HEK293 (cell line): ENCODE results near the gene CEP295NL.
A peak's percentile ranks its signal among the peaks of the same experiment; 100 is the strongest.

ENCODE experiments used
- CTCF ChIA-PET: fragments of 350-600 bp; formaldehyde crosslinking; extraction: SDS; loops from one replicate; lab custom pipeline; 2021; ENCODE audit warnings: antibody characterized with exemption; lab: Yijun Ruan, JAX
- POLR2A ChIA-PET: fragments of 300-600 bp; formaldehyde crosslinking; extraction: SDS; loops from one replicate; lab custom pipeline; 2020; ENCODE audit warnings: antibody characterized with exemption, inconsistent platforms; lab: Yijun Ruan, JAX
- H3K27ac ChIP-seq: fragments of 200-500 bp; sonication (Bioruptor generic); 2 replicates; pipeline ENCODE4 v1.5.1; 2014; ENCODE audit warnings: low read depth, low read length, control low read depth, inconsistent platforms; ENCODE audit errors: extremely low read depth
- H3K36me3 ChIP-seq, 2 experiments: fragments of 200-500 bp in 1 of 2; sonication (Bioruptor generic) in 1 of 2; 1 replicate in 1 of 2; 2 replicates in 1 of 2; pipeline ENCODE4 v1.5.1; 2014 to 2017; ENCODE audit warnings: inconsistent platforms in 2 of 2, low read length in 2 of 2; ENCODE audit not compliant: control insufficient read depth in 2 of 2, insufficient read depth in 1 of 2
- H3K4me1 ChIP-seq: fragments of 200-500 bp; sonication (Bioruptor generic); 2 replicates; pipeline ENCODE4 v1.5.1; 2014; ENCODE audit warnings: mild to moderate bottlenecking, low read length, inconsistent platforms; ENCODE audit not compliant: control insufficient read depth, insufficient read depth
- H3K4me3 ChIP-seq: 2 replicates; pipeline ENCODE4 v1.5.1; 2011; ENCODE audit warnings: low read depth, mild to moderate bottlenecking, control low read depth, low read length, moderate library complexity
- H3K9me3 ChIP-seq: fragments of 200-500 bp; sonication (Bioruptor generic); 2 replicates; pipeline ENCODE4 v1.5.1; 2014; ENCODE audit warnings: low read depth, low read length, inconsistent platforms; ENCODE audit not compliant: control insufficient read depth, insufficient read depth
- GLI2 ChIP-seq: fragments of 450-650 bp; formaldehyde crosslinking; IDR thresholded peaks from 2 replicates; pipeline ENCODE4; 2017; ENCODE audit warnings: missing biosample characterization, missing genetic modification characterization, low read depth, borderline replicate concordance
- GLIS1 ChIP-seq: fragments of 450-650 bp; formaldehyde crosslinking; IDR thresholded peaks from 2 replicates; pipeline ENCODE4 v1.5.1; 2016; ENCODE audit warnings: missing biosample characterization, missing genetic modification characterization
- HOXD13 ChIP-seq: sonication (generic); formaldehyde crosslinking; IDR thresholded peaks from 2 replicates; pipeline ENCODE4 v1.8.0; 2022; ENCODE audit warnings: missing genetic modification reagents, borderline replicate concordance
- KLF9 ChIP-seq: fragments of 450-650 bp; formaldehyde crosslinking; IDR thresholded peaks from 2 replicates; pipeline ENCODE4 v1.5.1; 2016; ENCODE audit warnings: missing biosample characterization, missing genetic modification characterization, low read depth
- SCRT2 ChIP-seq: fragments of 450-650 bp; formaldehyde crosslinking; IDR thresholded peaks from 2 replicates; pipeline ENCODE4 v1.5.1; 2016; ENCODE audit warnings: missing biosample characterization, missing genetic modification characterization
- SP7 ChIP-seq: fragments of 450-650 bp; formaldehyde crosslinking; IDR thresholded peaks from 2 replicates; pipeline ENCODE4 v1.5.1; 2016; ENCODE audit warnings: missing biosample characterization, missing genetic modification characterization
- YY2 ChIP-seq: fragments of 450-650 bp; formaldehyde crosslinking; IDR thresholded peaks from 2 replicates; pipeline ENCODE4 v1.5.1; 2016; ENCODE audit warnings: missing biosample characterization, missing genetic modification characterization
- ZEB2 ChIP-seq: fragments of 450-650 bp; formaldehyde crosslinking; IDR thresholded peaks from 2 replicates; pipeline ENCODE4 v1.5.1; 2016; ENCODE audit warnings: missing biosample characterization, missing genetic modification characterization
- ZNF121 ChIP-seq: fragments of 450-650 bp; formaldehyde crosslinking; IDR thresholded peaks from 2 replicates; pipeline ENCODE4 v1.5.1; 2016; ENCODE audit warnings: missing biosample characterization, missing genetic modification characterization
- ZNF138 ChIP-seq: fragments of 450-650 bp; formaldehyde crosslinking; IDR thresholded peaks from 2 replicates; pipeline ENCODE4 v1.5.1; 2016; ENCODE audit warnings: missing biosample characterization, missing genetic modification characterization, borderline replicate concordance
- ZNF146 ChIP-seq: fragments of 450-650 bp; formaldehyde crosslinking; IDR thresholded peaks from 2 replicates; pipeline ENCODE4 v1.5.1; 2016; ENCODE audit warnings: missing biosample characterization, missing genetic modification characterization
- ZNF19 ChIP-seq: fragments of 450-650 bp; formaldehyde crosslinking; IDR thresholded peaks from 2 replicates; pipeline ENCODE4; 2016; ENCODE audit warnings: missing biosample characterization, missing genetic modification characterization, low read depth
- ZNF214 ChIP-seq: fragments of 450-650 bp; formaldehyde crosslinking; IDR thresholded peaks from 2 replicates; pipeline ENCODE4 v1.5.1; 2017; ENCODE audit warnings: missing biosample characterization, mild to moderate bottlenecking, missing genetic modification characterization, borderline replicate concordance
- ZNF223 ChIP-seq: fragments of 450-650 bp; formaldehyde crosslinking; IDR thresholded peaks from 2 replicates; pipeline ENCODE4 v1.5.1; 2016; ENCODE audit warnings: missing biosample characterization, missing genetic modification characterization
- ZNF23 ChIP-seq: fragments of 450-650 bp; formaldehyde crosslinking; IDR thresholded peaks from 2 replicates; pipeline ENCODE4 v1.5.1; 2016; ENCODE audit warnings: missing biosample characterization, missing genetic modification characterization, borderline replicate concordance
- ZNF341 ChIP-seq: fragments of 450-650 bp; formaldehyde crosslinking; IDR thresholded peaks from 2 replicates; pipeline ENCODE4; 2016; ENCODE audit warnings: low read depth, missing biosample characterization, missing genetic modification characterization
- ZNF391 ChIP-seq: fragments of 450-650 bp; formaldehyde crosslinking; IDR thresholded peaks from 2 replicates; pipeline ENCODE4 v1.5.1; 2016; ENCODE audit warnings: low read depth, missing biosample characterization, missing genetic modification characterization, borderline replicate concordance
- ZNF433 ChIP-seq: fragments of 450-650 bp; formaldehyde crosslinking; IDR thresholded peaks from 2 replicates; pipeline ENCODE4 v1.5.1; 2016; ENCODE audit warnings: missing biosample characterization, missing genetic modification characterization, low read depth
- ZNF473 ChIP-seq: fragments of 450-650 bp; formaldehyde crosslinking; IDR thresholded peaks from 2 replicates; pipeline ENCODE4 v1.5.1; 2017; ENCODE audit warnings: missing biosample characterization, missing genetic modification characterization
- ZNF521 ChIP-seq: fragments of 450-650 bp; formaldehyde crosslinking; IDR thresholded peaks from 2 replicates; pipeline ENCODE4 v1.5.1; 2017; ENCODE audit warnings: missing biosample characterization, mild to moderate bottlenecking, missing genetic modification characterization
- ZNF548 ChIP-seq: fragments of 450-650 bp; formaldehyde crosslinking; IDR thresholded peaks from 2 replicates; pipeline ENCODE4 v1.5.1; 2016; ENCODE audit warnings: missing biosample characterization, missing genetic modification characterization
- ZNF558 ChIP-seq: fragments of 450-650 bp; formaldehyde crosslinking; IDR thresholded peaks from 2 replicates; pipeline ENCODE4 v1.5.1; 2016; ENCODE audit warnings: missing biosample characterization, missing genetic modification characterization
- ZNF692 ChIP-seq: fragments of 450-650 bp; formaldehyde crosslinking; IDR thresholded peaks from 2 replicates; pipeline ENCODE4 v1.5.1; 2016; ENCODE audit warnings: missing biosample characterization, missing genetic modification characterization
- ZNF776 ChIP-seq: fragments of 450-650 bp; formaldehyde crosslinking; IDR thresholded peaks from 2 replicates; pipeline ENCODE4 v1.5.0; 2017; ENCODE audit warnings: missing biosample characterization, missing genetic modification characterization, borderline replicate concordance
- ZSCAN16 ChIP-seq: fragments of 450-650 bp; formaldehyde crosslinking; IDR thresholded peaks from 2 replicates; pipeline ENCODE4 v1.5.1; 2016; ENCODE audit warnings: missing biosample characterization, missing genetic modification characterization
- ZXDB ChIP-seq: fragments of 450-650 bp; formaldehyde crosslinking; IDR thresholded peaks from 2 replicates; pipeline ENCODE4 v1.5.1; 2016; ENCODE audit warnings: missing biosample characterization, missing genetic modification characterization
- TF ChIP-seq, protein P1 (sequence below): fragments of 450-650 bp; formaldehyde crosslinking; IDR thresholded peaks from 2 replicates; pipeline ENCODE4 v1.5.1; 2016; ENCODE audit warnings: missing biosample characterization, missing genetic modification characterization
- TF ChIP-seq, protein P2 (sequence below): fragments of 450-650 bp; formaldehyde crosslinking; IDR thresholded peaks from 2 replicates; pipeline ENCODE4 v1.5.1; 2016; ENCODE audit warnings: missing biosample characterization, missing genetic modification characterization

The CEP295NL gene

GRCh38 chr17:78944956-78945355 is 42.0 kb upstream of the CEP295NL start:
- Histone ChIP-seq H3K36me3 (no peaks in the 10 kb centered on the region), H3K9me3 (no peaks in the 10 kb centered on the region), H3K4me3 (no peak overlapping the region), H3K27ac (no peak overlapping the region), H3K4me1 (no peaks in the 10 kb centered on the region; the same call in 1 of the 2 replicates)
- ChIA-PET POLR2A (no interaction called here), CTCF (interaction anchor here (0.7 to 1.5 kb wide), 2 partner anchors 13 to 22 kb away, joined by 3 to 4 read pairs; no protein-coding TSS in a partner anchor)
- 0 out of 2 replicates have a peak, but pooled peaks have one; percentile 9 for TF ChIP-seq SCRT2 (tag by site-specific recombination)
- TF ChIP-seq ZNF548 (tag by site-specific recombination): no peak
- TF ChIP-seq ZNF433 (tag by site-specific recombination): no peak

DNA sequence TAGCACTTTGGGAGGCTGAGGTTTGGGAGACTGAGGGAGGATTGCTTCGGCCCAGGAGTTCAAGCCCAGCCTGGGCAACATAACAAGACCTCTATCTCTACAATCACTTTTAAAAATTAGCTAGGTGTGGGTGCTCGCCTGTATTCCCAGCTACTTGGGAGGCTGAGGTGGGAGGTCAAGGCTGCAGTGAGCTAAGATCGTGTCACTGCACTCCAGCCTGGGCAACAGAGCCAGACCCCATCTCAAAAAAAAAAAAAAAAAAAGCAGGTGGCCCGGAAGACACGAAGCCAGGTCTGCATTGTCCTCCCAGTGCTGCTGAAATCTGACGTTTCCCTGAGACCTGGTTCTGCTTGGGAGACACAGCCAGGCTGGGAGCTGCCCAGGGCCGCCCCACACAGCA is 41.0 kb upstream of the CEP295NL start:
- no peak overlapping the region for H3K27ac ChIP-seq
- TF ChIP-seq ZNF776 (tag by site-specific recombination) (no peak), ZNF391 (tag by site-specific recombination) (no peak), ZNF473 (tag by site-specific recombination) (no peak), ZEB2 (tag by site-specific recombination) (no peak), ZNF214 (tag by site-specific recombination) (no peak), ZNF223 (tag by site-specific recombination) (no peak), ZNF121 (tag by site-specific recombination) (peak; percentile 66; the same call in 1 of the 2 replicates)
- TF ChIP-seq, protein P1, sequence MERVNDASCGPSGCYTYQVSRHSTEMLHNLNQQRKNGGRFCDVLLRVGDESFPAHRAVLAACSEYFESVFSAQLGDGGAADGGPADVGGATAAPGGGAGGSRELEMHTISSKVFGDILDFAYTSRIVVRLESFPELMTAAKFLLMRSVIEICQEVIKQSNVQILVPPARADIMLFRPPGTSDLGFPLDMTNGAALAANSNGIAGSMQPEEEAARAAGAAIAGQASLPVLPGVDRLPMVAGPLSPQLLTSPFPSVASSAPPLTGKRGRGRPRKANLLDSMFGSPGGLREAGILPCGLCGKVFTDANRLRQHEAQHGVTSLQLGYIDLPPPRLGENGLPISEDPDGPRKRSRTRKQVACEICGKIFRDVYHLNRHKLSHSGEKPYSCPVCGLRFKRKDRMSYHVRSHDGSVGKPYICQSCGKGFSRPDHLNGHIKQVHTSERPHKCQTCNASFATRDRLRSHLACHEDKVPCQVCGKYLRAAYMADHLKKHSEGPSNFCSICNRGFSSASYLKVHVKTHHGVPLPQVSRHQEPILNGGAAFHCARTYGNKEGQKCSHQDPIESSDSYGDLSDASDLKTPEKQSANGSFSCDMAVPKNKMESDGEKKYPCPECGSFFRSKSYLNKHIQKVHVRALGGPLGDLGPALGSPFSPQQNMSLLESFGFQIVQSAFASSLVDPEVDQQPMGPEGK (tag by site-specific recombination): no peak
- POLR2A ChIA-PET: interaction anchor here (1.8 kb wide), 1 partner anchor 10 kb away, joined by 7 read pairs; no protein-coding TSS in a partner anchor
- CTCF ChIA-PET: interaction anchor here (0.6 to 1.8 kb wide), 4 partner anchors 14 to 56 kb away, joined by 3 to 11 read pairs (median 4); no protein-coding TSS in a partner anchor
- H3K36me3 ChIP-seq: no peaks in the 10 kb centered on the region
- H3K4me1 ChIP-seq: no peaks in the 10 kb centered on the region; the same call in 1 of the 2 replicates
- no peak overlapping the region for H3K4me3 ChIP-seq
- H3K9me3 ChIP-seq: no peaks in the 10 kb centered on the region

DNA sequence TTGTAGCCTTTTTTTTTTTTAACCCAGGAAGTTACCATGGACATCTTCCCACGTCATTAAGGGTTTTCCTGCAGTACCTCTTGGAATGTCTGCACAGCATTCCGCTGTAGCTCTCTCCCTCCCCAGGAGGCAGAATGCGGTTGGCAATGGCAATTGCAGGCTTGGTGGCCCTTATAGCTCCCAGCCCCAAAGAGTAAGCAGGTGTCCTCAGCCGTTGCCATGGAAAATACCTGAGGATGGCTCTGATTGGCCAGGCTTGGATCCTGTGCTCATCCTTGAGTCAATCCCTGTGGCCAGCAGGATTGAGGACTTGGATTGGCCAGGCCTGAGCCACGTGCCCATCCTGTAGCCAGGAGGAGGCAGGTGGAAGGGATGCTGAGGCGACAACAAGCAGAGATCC is 37.7 kb upstream of the CEP295NL start:
- TF ChIP-seq ZNF341 (tag by site-specific recombination) (0 out of 2 replicates have a peak, but pooled peaks have one; percentile 38), ZNF23 (tag by site-specific recombination) (no peak), ZNF692 (tag by site-specific recombination) (no peak), ZXDB (tag by site-specific recombination) (no peak), KLF9 (tag by site-specific recombination) (no peak), GLI2 (tag by site-specific recombination) (no peak), ZNF19 (tag by site-specific recombination) (no peak), ZSCAN16 (tag by site-specific recombination) (no peak), ZNF558 (no peak), GLIS1 (tag by site-specific recombination) (peak; percentile 11; the same call in 1 of the 2 replicates), YY2 (no peak), HOXD13 (CRISPR knock-in tag) (no peak), ZNF138 (tag by site-specific recombination) (no peak), SP7 (tag by site-specific recombination) (no peak), ZNF146 (tag by site-specific recombination) (no peak), ZNF521 (tag by site-specific recombination) (no peak)
- TF ChIP-seq, protein P2, sequence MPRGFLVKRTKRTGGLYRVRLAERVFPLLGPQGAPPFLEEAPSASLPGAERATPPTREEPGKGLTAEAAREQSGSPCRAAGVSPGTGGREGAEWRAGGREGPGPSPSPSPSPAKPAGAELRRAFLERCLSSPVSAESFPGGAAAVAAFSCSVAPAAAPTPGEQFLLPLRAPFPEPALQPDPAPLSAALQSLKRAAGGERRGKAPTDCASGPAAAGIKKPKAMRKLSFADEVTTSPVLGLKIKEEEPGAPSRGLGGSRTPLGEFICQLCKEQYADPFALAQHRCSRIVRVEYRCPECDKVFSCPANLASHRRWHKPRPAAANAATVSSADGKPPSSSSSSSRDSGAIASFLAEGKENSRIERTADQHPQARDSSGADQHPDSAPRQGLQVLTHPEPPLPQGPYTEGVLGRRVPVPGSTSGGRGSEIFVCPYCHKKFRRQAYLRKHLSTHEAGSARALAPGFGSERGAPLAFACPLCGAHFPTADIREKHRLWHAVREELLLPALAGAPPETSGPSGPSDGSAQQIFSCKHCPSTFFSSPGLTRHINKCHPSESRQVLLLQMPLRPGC (tag by site-specific recombination): no peak
- no peak overlapping the region for H3K4me3 ChIP-seq
- ChIA-PET CTCF (interaction anchor here (0.6 to 1.9 kb wide), 3 partner anchors 31 to 75 kb away, joined by 4 to 9 read pairs (median 4); no protein-coding TSS in a partner anchor), POLR2A (interaction anchor here (0.9 kb wide), 1 partner anchor 26 kb away, joined by 3 read pairs; no protein-coding TSS in a partner anchor)
- peaks cover 2% of the 10 kb centered on the region for H3K4me1 ChIP-seq
- no peak overlapping the region for H3K27ac ChIP-seq
- H3K9me3 ChIP-seq: no peaks in the 10 kb centered on the region
- H3K36me3 ChIP-seq: no peaks in the 10 kb centered on the region
